Measurements from ENCODE around the gene CFAP410. TPM values are rescaled to one million over a fixed set of nuclear protein-coding genes. Genes with fewer than 3 reads are reported as not detected.

Gene CFAP410
- total RNA-seq, 2 experiments from 2014 or later: 15.1 to 20.6 TPM

DNA sequence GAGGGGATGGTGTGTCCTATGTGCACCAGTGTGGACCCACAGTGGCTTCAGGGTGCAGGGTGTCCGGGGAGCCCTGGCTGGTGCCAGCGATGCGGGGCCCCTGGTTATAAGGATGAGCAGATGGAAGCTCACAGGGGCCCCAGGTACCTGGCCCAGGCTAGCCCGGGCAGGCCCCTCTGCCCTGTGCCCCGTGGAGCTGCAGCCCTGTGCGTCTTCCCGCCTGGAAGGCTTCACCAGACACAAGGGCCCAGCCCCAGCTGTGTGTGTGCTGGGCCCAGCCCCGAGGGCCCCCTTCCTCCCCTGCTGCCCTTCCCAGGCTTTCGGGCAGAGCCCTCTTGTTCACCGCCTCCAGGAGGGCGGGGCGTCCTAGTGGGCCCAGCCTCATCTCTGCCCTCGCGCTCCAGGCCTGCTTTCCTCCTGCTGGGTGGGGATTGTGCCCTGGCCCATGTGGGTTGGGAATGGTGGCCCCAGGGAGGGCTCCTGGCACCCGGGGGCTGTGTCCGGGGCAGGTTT is 23.4 kb downstream of the CFAP410 start:
- CTCF ChIA-PET (ENCODE audit: unreplicated experiment): interaction anchor here (0.6 kb wide), 1 partner anchor 28 kb away, joined by 3 read pairs; no protein-coding TSS in a partner anchor

DNA sequence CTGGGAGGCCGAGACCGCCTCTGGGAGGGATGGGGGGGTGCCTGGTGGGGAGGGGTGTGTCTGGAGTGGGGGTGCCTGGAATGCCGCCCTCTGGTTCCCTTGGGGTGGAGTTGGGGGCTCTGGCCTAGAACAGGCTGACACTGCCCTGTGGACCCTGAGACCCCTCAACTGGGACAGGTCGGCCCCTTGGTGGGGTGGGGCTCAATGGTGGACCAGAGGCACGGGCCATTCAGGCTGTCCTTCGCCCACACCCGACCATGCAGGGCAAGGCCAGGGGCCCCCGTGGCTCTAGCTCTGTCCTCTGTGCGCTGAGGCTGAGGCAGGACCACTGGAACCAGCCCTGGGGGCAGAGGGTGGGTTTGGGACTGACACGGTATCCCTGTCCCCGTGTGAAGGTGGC is 24.6 kb downstream of the CFAP410 start:
- H3K36me3 ChIP-seq (ENCODE audit: insufficient read depth, low read length): peaks cover 37% of the 10 kb centered on the region; the same call in 1 of the 2 replicates

More for the DNA sequence above, 23.4 kb downstream of the CFAP410 start:
- TF ChIP-seq, protein P1, sequence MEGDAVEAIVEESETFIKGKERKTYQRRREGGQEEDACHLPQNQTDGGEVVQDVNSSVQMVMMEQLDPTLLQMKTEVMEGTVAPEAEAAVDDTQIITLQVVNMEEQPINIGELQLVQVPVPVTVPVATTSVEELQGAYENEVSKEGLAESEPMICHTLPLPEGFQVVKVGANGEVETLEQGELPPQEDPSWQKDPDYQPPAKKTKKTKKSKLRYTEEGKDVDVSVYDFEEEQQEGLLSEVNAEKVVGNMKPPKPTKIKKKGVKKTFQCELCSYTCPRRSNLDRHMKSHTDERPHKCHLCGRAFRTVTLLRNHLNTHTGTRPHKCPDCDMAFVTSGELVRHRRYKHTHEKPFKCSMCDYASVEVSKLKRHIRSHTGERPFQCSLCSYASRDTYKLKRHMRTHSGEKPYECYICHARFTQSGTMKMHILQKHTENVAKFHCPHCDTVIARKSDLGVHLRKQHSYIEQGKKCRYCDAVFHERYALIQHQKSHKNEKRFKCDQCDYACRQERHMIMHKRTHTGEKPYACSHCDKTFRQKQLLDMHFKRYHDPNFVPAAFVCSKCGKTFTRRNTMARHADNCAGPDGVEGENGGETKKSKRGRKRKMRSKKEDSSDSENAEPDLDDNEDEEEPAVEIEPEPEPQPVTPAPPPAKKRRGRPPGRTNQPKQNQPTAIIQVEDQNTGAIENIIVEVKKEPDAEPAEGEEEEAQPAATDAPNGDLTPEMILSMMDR (conservative IDR thresholded peaks at IDR 0.05; ENCODE audit: low read length): no peak
- TF ChIP-seq EZH2phosphoT487 (IDR thresholded peaks at IDR 0.05; ENCODE audit: borderline replicate concordance, low read depth, low read length): no peak
- no TSS peak for BruUV-seq (replicated peaks)
- Histone ChIP-seq H3K9me3 (ENCODE audit: low read length) (no peaks in the 10 kb centered on the region), H3K36me3 (ENCODE audit: insufficient read depth, low read length) (peaks cover 39% of the 10 kb centered on the region; the same call in 1 of the 2 replicates), H3K27ac (ENCODE audit: low read depth, low read length, poor library complexity, severe bottlenecking) (no peak overlapping the region), H3K4me1 (ENCODE audit: insufficient read depth, low read length, poor library complexity, severe bottlenecking) (no peaks in the 10 kb centered on the region), H3K79me2 (ENCODE audit: insufficient read depth, low read depth, low read length) (no peaks in the 10 kb centered on the region), H4K20me1 (ENCODE audit: insufficient read depth, low read length) (no peaks in the 10 kb centered on the region), H3K4me3 (ENCODE audit: low read depth, low read length, poor library complexity, severe bottlenecking) (no peak overlapping the region), H3K9me2 (ENCODE audit: insufficient read depth, low read length) (no peaks in the 10 kb centered on the region), H2AFZ (ENCODE audit: low read length) (no peak overlapping the region), H3K4me2 (ENCODE audit: low read length) (no peak overlapping the region)
- POLR2A ChIA-PET: no interaction called here
- no peak for DNase-seq (ENCODE audit: low spot score)
- intact Hi-C loops (cut with micrococcal nuclease; ENCODE audit: unreplicated experiment): no loop called here

DNA sequence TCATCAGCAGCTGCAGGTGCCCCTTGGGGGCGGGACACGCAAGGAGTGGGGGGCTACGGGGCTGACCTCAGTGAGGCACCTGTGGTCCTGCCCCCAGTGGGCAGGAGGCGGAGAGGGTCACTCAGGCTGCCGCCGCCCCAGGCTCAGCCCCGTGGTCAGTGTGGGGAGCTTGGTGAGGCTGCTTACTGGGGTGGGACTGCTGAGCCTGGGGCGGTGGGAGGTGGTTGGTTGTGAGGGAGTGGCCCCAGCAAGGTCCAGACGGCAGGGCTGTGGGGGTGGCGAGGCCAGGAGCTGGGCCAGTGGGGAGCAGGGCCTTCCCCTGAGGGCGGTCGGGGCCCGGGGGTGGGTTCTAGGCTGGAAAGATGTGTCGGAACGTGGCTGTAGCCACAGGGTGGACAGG is 25.1 kb downstream of the CFAP410 start:
- Histone ChIP-seq H3K9me2 (ENCODE audit: insufficient read depth, low read length) (no peaks in the 10 kb centered on the region), H3K27ac (ENCODE audit: low read depth, low read length, poor library complexity, severe bottlenecking) (no peak overlapping the region), H3K4me2 (ENCODE audit: low read length) (no peak overlapping the region), H3K36me3 (ENCODE audit: insufficient read depth, low read length) (peaks cover 34% of the 10 kb centered on the region; the same call in 1 of the 2 replicates), H3K79me2 (ENCODE audit: insufficient read depth, low read depth, low read length) (no peaks in the 10 kb centered on the region), H3K4me3 (ENCODE audit: low read depth, low read length, poor library complexity, severe bottlenecking) (no peak overlapping the region), H4K20me1 (ENCODE audit: insufficient read depth, low read length) (no peaks in the 10 kb centered on the region), H2AFZ (ENCODE audit: low read length) (no peak overlapping the region), H3K9me3 (ENCODE audit: low read length) (no peaks in the 10 kb centered on the region), H3K4me1 (ENCODE audit: insufficient read depth, low read length, poor library complexity, severe bottlenecking) (no peaks in the 10 kb centered on the region)
- ChIA-PET CTCF (ENCODE audit: unreplicated experiment) (no interaction called here), POLR2A (no interaction called here)
- intact Hi-C loops (cut with micrococcal nuclease; ENCODE audit: unreplicated experiment): no loop called here
- DNase-seq (ENCODE audit: low spot score): no peak
- BruUV-seq (replicated peaks): no TSS peak
- TF ChIP-seq EZH2phosphoT487 (IDR thresholded peaks at IDR 0.05; ENCODE audit: borderline replicate concordance, low read depth, low read length): no peak
- TF ChIP-seq, protein P1 (conservative IDR thresholded peaks at IDR 0.05; ENCODE audit: low read length): no peak

More for the DNA sequence above, 24.6 kb downstream of the CFAP410 start:
- CTCF ChIA-PET (ENCODE audit: unreplicated experiment): no interaction called here
- no peaks in the 10 kb centered on the region for H3K9me2 ChIP-seq (ENCODE audit: insufficient read depth, low read length)
- no TSS peak for BruUV-seq (replicated peaks)
- H4K20me1 ChIP-seq (ENCODE audit: insufficient read depth, low read length): no peaks in the 10 kb centered on the region
- no peaks in the 10 kb centered on the region for H3K4me1 ChIP-seq (ENCODE audit: insufficient read depth, low read length, poor library complexity, severe bottlenecking)
- POLR2A ChIA-PET: no interaction called here
- H3K9me3 ChIP-seq (ENCODE audit: low read length): no peaks in the 10 kb centered on the region
- no peak overlapping the region for H3K27ac ChIP-seq (ENCODE audit: low read depth, low read length, poor library complexity, severe bottlenecking)
- H2AFZ ChIP-seq (ENCODE audit: low read length): no peak overlapping the region
- no peak overlapping the region for H3K4me3 ChIP-seq (ENCODE audit: low read depth, low read length, poor library complexity, severe bottlenecking)
- no peaks in the 10 kb centered on the region for H3K79me2 ChIP-seq (ENCODE audit: insufficient read depth, low read depth, low read length)
- intact Hi-C loops (cut with micrococcal nuclease; ENCODE audit: unreplicated experiment): no loop called here
- no peak for TF ChIP-seq EZH2phosphoT487 (IDR thresholded peaks at IDR 0.05; ENCODE audit: borderline replicate concordance, low read depth, low read length)
- TF ChIP-seq, protein P1 (conservative IDR thresholded peaks at IDR 0.05; ENCODE audit: low read length): no peak
- no peak for DNase-seq (ENCODE audit: low spot score)
- H3K4me2 ChIP-seq (ENCODE audit: low read length): no peak overlapping the region

Data from OCI-LY7 (cell line).